Measurements from ENCODE around the gene RBM44.

Gene RBM44

GRCh38 chr2:237873897-237874551 is 75.4 kb downstream of the RBM44 start:
- DNase-seq = no peak

DNA sequence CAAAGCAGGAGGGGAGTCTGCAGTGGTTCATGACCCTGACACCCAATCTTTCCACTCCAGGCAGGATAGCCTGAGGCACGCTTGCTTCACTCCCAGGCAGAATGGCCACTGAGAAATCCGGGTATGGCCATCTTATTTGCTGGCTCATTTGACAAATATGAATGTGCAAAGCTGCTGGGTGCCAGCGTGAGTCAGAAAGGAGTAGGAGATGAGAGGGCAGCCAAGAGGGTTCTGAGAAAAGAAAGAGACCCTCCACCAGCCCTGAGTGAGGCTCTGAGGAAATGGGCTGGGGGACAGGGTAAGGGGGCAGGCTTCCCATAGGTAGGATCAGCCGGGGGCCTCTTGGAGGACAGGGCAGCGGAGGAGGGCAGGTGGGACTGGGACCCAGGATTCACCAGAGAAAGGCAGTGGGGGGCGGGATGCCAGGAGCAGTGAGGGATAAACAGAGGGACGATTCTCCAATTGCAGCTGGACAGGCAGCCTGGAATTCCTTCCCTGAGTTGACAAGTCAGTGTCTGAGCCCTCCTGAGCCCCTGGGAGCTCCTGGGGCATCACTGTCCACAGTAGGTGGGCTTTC is 76.1 kb downstream of the RBM44 start:
- no peak for DNase-seq

DNA sequence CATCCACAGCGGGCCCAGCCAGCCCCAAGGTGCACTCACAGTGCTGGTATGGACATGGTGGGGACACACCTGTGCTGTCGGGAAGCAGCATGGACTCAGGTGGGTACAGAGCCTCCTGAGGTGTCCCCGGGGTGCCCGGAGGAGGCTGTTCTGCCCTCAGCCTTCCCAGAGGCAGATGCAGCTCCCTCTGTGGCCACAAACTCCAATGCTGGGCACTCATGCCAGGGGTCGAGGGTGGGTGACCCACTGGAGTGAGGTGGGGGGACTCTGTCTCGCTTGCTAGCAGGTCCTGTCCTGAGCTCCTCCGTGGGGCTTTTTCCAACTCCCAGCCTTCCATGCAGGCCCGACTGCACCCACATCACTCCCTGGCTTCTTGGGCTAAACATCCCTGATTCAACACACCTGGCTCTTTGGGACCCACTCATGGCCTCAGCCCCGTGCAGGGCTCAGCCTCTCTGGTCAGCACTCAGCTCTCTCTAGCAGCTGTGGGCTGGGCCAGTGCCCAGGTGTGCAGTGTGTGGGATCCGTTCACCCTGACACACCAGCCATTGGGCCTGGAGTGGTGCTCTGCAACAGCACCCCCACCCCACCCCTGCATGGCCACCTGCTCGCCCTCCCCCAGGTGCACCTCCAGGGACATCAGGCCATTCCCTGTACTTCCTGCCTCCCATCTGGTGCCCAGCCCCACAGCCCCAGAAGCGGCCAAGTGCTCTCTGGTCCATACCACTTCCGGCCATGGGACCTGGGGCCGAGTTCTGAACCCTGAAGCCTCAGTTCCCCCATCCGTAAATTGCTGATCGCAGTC is 76.9 kb downstream of the RBM44 start:
- DNase-seq = no peak

GRCh38 chr2:237876061-237876526 is 77.5 kb downstream of the RBM44 start:
- no peak for DNase-seq

GRCh38 chr2:237876532-237876931 is 78.0 kb downstream of the RBM44 start:
- no peak for DNase-seq

GRCh38 chr2:237876951-237877491 is 78.4 kb downstream of the RBM44 start:
- DNase-seq = no peak

GRCh38 chr2:237877576-237878307 is 79.2 kb downstream of the RBM44 start:
- no peak for DNase-seq

DNA sequence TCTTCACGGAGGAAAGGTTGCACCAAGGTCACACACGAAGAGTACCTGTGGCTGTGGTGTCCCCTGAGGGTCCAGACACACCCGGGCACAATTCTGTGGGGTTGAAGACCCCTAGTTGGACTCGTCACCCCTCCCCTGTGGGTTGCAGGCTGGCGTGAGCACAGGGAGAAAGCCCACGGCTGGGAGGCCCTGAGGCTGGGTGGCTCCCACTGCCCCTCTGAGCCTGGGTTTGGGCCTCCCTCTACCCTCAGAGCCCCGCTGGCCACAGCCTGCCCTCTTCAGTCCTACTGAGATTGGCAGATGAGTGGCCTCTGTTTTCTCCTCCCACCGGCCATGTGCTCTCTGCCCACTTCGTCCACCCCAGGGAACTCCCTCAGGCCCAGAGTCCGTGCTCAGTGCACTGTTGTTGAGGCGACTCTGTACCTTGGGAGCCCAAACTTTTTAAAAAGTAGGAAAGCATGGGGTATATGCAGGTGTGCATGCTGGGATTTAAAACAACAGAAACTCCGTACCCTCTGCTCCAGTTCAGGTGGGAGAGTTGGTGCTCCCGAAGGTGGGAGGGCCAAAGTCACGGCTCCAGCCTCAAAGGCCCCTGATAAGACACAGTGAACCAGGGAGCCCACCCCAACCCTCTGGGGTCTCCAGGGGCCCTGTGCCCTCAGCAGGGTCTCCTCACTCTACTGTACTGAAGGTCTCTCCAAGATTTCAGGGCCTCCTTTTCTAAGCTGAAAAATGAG is 79.9 kb downstream of the RBM44 start:
- DNase-seq = no peak

DNA sequence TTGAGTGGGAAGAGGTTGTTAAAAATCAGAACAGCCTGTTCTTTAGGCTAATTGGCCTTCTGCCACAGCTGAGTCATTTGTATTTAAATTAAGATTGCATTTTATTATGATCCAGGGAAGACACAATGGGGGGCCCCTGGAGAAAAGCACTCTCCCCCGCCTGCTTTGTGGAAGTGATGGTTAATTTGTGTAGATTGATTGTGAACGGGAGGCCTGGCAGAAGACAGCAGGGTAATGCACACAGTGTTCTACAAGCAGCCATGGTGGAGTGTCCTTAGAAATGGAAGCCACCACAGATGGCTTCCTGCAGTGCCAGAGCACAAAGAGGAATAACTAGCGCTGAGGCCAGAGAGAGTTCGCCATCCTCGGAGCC is 80.5 kb downstream of the RBM44 start:
- no peak for DNase-seq

GRCh38 chr2:237879991-237880560 is 81.5 kb downstream of the RBM44 start:
- no peak for DNase-seq

GRCh38 chr2:237882510-237883481 is 84.2 kb downstream of the RBM44 start:
- DNase-seq = no peak

DNA sequence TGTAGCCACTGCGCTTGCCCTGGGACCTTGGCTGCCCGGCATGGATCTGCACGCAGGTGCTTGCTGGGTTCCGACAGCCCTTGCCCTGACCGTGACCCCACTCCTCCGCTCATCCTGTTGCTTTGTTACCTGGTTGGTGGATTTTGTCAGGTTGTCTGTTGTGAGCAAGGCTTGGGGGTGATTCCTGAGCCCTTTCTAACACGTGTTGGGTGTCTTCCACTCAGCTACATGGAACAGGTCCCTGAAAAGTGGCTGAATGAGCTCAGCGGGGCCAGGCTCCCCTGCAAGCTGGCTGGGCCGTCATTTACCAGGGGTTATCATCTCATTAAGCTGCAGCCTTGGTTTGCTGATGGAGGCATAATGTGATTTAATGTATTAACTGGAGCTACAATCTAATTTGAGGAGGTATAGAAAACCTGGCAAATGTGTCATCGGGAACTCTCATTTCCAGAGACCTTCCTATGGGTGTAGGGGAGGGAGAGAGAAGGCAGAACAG is 85.4 kb downstream of the RBM44 start:
- DNase-seq = no peak

DNA sequence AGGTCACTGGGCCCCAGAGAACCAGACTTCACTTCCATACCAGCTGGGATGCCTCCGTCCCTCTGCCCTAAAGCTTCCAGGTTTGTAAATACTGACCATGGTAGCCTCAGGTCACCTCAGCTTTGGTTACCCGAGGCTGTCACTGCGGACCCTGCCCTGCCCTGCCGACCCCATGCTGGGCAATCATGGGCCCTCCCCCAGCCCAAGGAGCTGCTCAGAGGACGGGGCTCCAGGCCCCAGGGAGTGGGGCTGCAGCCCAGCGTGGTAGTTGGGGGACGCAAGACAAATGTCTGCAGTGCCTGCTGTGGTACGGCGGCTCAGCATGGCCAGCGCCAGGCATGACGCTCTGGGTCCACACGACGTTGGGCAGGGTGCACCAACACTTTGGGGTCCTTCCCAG is 86.1 kb downstream of the RBM44 start:
- no peak for DNase-seq

- DNase-seq = no peak
Measured at GRCh38 chr2:237885111-237885930, 86.7 kb downstream of the RBM44 start.

- no peak for DNase-seq
Measured at GRCh38 chr2:237885931-237886684, 87.5 kb downstream of the RBM44 start.

- no peak for DNase-seq
Measured at GRCh38 chr2:237886685-237887481, 88.3 kb downstream of the RBM44 start.

GRCh38 chr2:237888389-237888788 is 89.8 kb downstream of the RBM44 start:
- DNase-seq = no peak

- no peak for DNase-seq
Measured at GRCh38 chr2:237889016-237889415, 90.4 kb downstream of the RBM44 start.

Measured in NCI-H2029 treated with DMSO at 0.1 percent for 48 hours (cell line).